DMS153 (cell line): ENCODE results near the gene CCDC127.
"Not testable (repeated sequence)": the region's sequence is repeated elsewhere in the genome, so short reads cannot be mapped to it uniquely, and the experiment has no call there.

Experiments
- DNase-seq: peaks from one replicate; lab custom pipeline; 2025; lab: John Stamatoyannopoulos, UW

Gene CCDC127

DNA sequence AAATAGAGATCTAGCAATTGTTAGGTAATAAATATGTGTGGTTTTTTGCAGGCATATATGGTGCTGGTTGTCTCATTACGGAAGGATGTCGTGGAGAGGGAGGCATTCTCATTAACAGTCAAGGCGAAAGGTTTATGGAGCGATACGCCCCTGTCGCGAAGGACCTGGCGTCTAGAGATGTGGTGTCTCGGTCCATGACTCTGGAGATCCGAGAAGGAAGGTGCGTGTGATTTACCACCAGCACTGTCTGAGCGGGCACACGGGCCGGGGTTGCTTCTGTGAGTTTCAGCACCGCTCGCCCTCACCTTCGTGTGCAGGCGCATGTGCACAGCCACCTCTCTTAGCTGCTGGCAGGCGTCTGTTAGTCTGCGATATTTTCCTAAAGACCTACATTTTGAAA, 15.5 kb upstream of the CCDC127 start:
- DNase-seq: not testable (repeated sequence)

DNA sequence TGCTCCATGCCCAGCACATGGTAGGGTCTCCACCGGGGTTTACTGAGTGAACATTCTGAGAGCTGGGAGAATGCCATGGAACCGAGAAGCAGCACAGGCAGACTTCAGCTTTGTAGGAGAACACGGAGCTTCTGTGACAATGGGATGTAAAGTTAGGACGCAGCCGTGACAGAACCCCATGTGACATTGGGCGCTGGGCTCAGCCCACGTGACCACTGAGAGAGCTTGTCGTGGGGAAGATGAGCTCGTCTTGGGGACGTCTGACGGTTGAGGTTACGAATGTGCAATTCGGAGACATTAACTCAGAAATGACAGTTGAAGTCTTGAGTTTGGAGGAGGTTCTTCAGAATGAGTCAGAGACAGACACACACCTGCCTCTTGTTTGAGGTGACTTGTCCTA, 13.7 kb upstream of the CCDC127 start:
- no peak for DNase-seq

DNA sequence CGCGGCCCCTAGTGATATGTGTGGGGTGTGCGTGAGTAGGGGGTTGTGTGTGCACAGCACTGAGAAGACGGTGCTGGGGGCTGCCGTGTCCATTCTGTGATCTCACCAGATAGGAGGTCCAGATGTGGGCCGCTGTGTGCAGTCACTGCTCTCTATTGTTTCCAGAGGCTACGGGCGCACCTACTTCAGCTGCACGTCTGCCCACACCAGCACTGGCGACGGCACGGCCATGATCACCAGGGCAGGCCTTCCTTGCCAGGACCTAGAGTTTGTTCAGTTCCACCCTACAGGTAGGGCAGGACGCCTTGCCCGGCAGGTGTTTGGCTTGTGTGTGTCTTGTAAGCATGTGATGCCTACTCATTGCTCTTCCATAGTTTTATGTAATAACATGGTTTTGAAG, 12.8 kb upstream of the CCDC127 start:
- DNase-seq: no peak

DNA sequence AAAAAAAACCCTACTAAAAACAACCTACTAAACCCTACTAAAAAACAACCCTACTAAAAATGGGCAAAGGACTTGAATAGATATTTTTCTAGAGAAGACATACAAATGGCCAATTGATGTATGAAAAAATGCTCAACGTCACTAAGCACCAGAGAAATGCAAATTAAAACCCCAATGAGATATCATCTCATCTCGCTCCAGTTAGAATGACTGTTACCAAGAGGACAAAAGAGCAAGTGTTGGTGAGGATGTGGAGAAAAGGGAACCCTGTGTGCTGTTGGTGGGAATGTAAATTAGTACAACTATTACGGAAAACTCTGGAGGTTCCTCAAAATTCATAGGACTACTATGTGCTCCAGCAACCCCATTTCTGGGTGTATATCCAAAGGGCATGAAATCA, 10.9 kb upstream of the CCDC127 start:
- no peak for DNase-seq

DNA sequence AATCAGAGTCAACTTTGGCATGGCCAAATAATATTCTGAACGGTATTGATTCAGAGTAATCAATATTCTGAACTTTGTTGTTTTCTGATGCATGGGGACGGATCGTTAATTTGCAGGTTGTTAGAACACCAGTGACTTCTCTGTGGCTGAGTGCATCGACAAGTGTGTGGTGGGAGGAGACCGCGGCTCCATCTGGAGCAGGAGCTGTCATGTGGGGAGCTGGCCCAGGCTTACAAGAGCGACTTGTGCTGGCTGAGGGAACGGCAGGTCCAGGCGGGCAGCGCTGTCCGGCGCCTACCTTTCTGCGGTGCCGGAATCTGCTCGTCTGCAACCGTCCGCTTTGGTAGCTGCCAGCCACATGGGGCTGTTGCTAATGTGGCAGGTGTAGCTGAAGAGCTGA, 9.4 kb upstream of the CCDC127 start:
- not testable (repeated sequence) for DNase-seq

DNA sequence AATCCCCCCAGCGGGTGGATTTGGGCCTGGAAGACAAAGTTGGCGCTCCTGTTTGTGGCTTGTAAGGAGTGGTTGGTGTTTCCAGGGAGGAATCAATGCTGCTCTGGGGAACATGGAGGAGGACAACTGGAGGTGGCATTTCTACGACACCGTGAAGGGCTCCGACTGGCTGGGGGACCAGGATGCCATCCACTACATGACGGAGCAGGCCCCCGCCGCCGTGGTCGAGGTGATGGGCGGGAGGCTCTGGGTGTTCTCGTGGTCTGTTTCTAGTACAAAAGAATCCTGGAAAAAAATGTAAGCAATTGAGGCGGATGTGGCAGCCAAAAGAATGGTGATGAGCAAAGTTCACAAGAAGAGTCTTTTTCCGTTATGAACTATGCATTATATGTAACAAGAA, 7.4 kb upstream of the CCDC127 start:
- DNase-seq: no peak

DNA sequence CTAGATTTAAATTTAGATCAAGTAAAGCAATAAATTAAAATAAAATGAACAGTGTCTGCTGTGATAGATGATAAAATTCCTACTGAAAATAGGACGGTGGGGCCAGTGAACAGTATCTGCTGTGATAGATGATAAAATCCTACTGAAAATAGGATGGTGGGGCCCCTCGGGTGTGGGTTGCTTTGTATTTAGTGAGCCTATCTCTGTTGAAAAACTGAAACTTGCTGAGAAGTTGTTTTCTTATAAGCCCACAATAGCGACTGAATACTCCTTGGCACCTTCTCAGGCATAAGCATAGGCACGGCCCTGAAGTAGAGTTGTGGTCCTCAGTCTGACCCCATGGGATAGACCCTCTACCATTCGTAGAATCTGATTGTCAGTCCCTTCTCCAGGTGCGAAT, 5.8 kb upstream of the CCDC127 start:
- DNase-seq: no peak

DNA sequence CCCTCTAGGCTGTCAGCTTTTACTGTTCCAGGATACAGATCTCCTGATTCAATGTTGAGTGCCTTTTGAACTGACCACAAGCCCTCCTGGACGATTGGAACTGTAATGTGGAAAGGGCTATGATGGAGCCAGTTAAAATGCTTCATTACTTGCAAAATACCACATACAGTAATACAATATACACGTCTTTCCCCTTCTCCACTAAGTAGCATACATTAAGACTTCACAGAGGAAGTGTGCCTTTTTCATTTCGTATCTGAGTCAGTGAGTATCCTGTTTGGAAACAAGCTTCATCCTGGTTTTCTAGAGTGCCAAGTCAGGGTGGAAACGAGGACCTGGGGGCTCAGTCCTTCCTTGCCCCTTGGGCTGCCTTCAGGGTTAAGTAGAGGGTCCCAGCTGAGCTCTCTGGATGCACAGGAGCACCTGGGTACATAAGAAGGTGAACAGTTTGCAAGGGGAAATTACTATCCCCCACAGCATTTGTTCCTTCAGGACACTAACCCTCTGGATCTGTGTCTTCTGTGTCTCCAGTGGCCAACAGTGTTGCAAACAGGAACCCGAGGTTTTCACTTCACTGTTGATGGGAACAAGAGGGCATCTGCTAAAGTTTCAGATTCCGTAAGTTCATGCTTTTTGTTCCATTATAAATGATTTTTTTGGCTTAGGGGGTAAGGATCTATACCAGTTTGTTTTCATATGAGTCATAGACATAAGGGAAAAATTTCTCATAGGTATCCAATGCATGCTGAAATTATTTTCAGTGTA, 5.2 kb upstream of the CCDC127 start:
- not testable (repeated sequence) for DNase-seq

DNA sequence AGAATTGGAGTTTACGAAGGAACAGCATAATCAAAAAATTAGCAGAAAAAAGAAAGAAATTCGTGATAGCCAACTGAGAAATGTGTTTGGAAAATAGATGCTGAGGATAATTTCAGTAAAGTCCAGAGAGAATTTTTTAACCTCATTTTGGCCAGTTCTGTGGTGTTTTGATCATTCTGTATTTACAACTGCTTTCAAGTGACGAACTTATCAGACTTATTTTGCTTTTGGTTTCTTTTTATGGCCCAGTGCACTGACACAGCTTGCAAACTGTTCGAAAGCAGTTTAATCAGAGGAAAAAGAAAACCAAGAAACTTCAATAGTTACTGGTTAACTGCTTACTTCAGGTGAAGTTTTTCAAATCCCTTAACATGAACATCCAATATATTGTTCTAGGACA, 2.0 kb upstream of the CCDC127 start:
- DNase-seq: no peak

DNA sequence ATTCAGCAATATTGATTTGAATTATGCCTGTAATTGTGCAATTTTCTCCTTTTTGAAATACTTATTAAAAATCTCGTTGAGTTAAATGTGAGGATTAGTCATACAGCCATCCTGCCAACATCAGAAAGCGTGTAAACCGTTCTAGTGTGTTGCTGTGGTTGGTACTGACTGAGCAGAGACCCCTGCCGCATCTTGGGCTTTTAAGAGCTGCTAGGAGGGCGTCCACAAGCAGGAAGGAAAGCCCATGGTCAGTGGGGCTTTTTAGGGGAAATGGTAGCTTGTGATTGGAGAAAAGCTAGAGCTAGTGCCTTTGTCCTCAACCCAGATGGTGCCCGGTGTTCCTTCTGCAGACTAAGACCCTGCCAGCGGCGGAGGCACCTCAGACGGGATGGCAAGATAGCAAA, 1.5 kb upstream of the CCDC127 start:
- no peak for DNase-seq

DNA sequence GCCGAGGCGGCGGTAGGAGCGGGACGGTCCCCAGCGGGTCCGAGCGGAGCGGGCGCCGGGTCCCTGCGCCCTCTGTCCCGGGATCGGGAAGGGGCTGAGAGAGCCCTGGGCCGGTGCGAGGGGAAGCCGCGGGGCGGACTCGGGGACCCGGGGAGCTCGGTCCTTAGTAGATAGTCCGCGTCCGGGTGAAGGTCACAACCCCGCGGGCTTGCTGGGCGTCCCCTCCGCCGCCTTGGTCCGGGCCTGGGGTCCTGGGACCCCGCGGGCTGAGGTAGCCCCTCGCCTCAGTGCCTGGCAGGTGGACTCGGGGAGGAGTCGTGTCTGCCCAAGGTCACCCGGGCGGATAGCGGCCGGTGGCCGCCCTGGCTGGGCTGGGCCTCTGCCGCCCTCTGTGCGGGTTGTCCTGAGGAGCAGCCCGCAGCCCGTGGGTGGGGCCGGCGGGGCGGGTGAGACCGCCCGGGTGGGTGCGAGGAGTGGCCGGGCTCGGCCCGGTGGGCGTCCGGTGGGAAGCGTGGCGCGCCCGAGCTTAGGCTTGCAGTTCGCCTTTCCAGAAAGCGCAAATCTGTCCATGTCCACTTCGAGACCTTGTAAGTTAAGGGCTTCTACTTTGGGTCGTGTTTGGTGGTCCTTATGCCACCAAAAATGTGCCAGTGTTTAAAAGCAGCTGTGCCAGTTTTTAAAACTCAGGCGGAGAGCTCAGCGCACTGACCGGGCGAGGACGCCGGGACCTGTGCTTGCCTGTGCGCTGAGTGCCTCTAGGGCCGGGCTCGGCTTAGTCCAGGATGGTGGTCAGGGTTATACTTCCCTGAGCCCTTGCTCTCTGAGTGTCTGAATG, 721 bp upstream of the CCDC127 start:
- DNase-seq: no peak

DNA sequence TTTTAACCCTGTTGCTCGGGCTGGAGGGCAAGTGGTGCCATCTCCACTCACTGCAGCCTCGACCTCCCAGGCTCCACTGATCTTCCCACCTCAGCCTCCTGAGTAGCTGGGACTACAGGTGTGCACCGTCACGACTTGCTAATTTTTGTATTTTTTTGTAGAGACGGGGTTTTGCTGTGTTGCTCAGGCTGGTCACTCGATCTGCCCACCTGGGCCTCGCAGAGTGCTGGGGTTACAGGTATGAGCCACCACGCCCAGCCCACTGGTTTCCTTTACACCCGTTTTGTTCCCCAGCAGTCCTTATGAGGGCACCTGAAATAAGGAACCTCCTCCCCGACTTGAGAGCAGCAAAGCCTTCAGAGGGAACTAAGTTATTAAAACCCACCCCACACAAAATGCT, 1.9 kb downstream of the CCDC127 start:
- DNase-seq: not testable (repeated sequence)

DNA sequence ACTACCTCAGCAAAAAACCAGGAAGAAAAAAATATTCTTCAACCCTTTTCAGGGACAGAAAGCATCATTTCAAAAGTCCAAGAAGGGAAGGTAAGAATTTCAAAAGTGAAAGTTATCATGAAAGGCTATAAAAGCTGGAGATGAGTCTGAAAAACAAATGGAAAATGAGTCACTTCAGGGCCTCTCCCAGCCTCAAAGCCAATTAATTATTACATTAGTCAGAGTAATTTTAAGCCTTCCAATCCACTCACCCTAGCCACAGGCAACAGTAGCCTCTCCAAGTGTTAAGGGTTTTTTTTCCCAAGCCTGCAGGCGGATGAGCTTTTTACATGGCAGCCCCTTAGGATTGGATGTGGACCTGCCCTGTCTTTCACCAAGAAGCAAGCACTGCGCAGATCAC, 2.7 kb downstream of the CCDC127 start:
- not testable (repeated sequence) for DNase-seq

DNA sequence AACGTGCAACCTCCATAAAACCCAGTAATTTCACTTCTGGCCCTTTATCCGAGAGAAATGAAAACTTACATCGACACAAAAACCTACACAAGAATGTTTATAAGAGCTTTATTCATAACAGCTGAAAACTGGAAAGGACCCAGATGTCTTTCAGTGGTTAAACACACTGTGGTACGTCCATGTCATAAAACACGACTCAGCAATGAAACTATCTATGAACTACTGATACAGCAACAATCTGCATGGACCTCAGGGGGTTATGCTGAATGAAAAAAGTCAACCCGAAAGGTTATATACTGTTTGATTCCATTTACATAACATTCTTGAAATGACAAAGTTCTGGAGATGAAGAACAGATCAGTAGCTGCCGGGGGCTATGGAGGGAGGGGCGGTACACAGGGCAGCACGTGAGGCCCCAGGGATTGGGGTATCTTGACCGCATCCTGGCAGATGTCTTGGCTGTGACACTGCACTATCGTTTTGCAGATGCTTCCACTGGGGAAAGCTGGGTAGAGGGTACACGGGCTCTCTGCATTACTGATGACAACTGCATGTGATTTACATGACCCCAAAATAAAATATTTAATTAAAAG, 4.1 kb downstream of the CCDC127 start:
- DNase-seq: no peak

DNA sequence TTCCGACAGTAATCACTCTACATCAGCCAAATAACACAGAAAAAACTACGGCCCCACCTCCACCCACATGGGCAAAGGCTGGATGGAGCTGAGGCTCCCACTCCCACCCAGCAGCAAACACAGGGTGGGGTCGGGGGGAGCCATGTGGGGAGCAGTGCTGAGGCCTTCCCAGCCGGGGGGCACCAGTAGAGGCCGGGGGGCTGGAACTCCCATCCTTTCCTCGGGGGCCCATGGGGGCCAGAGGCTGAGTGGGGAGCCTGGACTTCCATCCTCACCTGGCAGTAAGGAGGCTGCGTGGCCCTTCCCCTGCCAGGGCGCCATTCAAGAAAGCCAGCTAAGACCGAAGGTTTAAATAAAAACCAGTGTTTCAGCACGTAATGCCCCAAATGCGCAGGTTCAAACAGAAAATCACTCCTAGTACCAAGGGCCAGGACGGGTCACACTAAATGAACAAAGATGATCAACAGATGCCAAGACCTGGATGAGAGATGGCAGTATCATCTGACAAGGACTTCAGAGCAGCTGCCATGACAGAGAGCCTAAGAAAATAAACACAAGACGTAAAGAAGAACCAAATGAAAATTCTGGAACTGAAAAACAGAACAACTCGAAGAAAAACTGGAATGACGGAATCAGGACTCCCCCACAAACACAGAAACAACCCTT, 9.4 kb downstream of the CCDC127 start:
- DNase-seq: no peak

DNA sequence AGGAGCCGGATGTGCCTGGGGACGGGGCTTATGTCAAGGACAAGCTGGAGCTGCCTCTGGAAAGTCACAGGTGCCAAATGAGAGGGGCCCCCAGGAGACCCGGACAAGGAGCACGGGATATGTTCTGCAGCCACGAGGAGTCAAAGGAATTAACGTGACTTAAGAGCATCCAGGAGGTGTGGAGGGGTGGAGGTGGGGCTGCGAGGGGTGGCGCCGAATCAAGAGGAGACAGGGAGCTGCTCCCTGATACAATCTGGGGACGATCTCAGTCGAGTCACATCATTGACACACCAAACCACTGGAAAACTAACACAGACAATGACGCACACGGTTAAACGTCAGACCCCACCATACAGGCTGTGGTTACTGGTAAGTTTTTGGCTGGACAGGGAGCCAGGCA, 10.4 kb downstream of the CCDC127 start:
- DNase-seq: no peak

DNA sequence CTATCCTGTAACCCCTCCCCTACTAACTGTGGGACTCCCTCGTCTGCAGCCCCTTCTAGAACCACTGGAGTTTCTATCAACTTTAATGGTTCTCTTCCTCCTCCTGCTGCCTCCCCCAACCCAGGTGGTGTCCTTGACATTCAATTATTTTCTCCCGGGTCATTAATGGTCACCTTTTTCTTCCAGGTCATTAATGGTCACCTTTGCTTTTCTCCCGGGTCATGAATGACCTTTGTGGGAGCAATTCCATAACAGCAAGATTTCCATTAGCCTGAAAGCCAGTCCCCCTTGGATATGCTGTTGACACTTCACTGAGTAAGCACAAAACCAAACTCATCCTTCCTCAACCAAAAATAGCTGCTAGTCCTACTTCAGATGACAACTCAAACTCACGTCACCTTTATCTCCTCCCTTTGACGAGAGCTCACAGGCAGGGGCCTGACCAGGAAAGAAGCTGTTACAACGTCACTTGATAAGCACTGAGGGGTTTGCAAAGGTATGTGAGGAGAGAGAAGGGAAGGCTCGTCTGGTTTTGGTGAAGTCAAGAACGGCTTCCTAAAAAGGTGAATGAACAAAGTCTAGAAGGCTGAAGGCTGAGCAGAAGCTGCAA, 10.9 kb downstream of the CCDC127 start:
- no peak for DNase-seq

DNA sequence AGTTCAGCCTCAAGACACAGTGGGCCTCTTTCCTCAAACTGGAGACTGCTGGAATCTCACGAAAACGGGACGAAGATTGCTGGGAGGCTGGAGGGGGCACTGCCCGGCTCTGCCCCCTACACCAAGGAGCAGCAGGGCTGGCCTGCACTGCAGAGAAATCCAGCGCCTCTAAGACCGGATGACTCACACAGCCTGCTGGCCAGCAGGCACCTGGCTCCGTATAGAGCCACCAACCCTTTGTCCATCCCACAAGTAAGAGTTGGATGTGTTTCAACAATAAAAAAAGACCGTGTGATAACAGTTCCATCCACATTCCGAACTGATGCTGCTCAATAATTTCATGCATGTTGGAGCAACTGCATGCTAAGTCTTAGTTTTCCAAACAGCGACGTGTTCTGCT, 11.5 kb downstream of the CCDC127 start:
- DNase-seq: no peak

DNA sequence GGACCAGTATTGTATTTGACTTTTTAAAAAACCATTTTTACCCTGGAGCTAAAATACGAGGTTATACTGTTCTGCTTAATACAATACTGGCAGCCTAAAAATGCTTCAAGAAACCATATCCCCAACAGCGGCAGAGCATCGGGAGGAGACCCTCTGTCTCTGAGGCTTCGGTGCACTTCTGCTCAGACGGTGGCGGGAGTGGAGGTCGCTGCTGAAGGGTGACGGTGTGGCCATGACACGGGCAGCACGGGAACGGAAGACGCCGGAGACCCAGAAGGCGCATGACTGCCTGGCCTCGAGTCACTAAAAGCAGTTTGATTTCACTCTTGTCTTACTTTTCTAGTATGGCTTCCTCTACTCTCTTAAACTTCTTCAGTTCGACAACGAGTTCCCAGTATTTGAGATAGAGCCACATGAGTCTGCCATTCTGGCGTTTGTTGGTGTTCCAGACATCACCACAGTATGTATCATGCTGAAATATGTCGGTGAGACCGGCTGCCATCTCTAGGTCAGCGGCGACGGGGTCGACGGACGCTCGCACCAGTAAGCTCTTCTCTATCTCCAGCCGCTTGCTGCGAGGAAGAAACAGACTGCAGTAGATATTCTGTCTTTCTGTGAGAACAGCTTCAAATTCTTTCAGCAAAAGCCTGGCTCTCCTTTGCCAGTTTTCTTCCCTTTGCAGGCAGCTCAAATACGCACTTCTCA, 12.8 kb downstream of the CCDC127 start:
- DNase-seq: no peak

DNA sequence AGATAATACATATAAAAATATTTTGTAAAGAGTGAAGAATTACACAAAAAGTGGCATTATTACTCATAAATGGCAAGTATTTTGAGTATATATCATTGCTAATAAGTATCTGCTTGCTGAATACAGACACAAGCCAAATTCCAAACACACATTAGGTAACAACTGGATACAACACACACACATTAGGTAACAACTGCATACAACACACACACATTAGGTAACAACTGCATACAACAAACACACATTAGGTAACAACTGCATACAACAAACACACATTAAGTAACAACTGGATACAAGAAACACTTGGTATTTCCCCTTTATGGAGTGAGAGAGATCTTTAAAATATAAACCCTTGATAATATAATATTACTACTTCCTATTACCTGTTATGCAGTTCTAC, 13.5 kb downstream of the CCDC127 start:
- DNase-seq: no peak

DNA sequence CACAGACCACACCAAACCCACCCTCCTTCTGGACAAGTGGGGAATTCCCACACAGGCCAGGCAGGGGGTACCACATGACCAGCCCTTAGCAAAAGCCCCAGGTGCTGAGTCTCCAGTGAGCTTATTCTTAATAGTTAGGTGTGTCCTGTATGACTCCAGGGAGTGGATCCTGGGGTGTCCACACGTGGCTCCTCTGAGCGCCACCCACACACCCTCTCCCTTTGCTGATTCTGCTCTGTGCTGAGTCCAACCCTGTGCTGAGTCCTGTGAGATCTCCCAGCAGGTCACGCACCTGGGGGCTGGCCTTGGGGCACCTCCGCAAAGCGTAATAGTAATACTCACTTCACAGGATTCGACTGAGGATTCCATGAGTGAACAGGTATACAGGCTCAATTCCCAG, 14.0 kb downstream of the CCDC127 start:
- no peak for DNase-seq
